GM21723 (cell line): ENCODE results near the gene POTEI.
A peak's percentile ranks its signal among the peaks of the same experiment; 100 is the strongest.
"Not testable (repeated sequence)": the region's sequence is repeated elsewhere in the genome, so short reads cannot be mapped to it uniquely, and the experiment has no call there.

Experiments
- ATAC-seq: cut with Tn5 transposase; IDR thresholded peaks from one replicate; pipeline ENCODE4 v1.9.1; 2021; ENCODE audit warnings: mild to moderate bottlenecking, moderate library complexity; ENCODE audit not compliant: unreplicated experiment

Gene POTEI

GRCh38 chr2:130491073-130491472 lies 18.1 kb downstream of the POTEI start:
- ATAC-seq, result not testable (repeated sequence)

DNA sequence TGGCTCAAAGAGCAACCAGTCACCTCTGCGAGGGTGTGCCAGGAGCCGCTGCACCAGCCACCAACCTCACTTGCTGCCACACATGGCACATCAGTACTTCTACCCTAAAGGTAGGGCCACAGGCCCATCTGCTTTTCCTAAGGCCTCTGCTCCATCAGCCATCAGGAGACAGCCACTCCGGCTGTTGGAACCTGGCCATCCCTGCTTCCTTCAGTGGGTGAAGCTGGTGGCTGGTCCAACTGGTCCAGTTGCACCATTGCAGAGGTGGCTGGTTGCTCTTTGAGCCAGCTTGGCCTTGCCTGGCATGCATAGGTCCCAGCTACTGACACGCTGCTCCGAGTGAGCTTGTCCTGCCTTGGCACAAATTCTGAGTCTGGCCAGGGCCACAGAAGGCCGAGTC lies 53.7 kb downstream of the POTEI start:
- not testable (repeated sequence) for ATAC-seq

DNA sequence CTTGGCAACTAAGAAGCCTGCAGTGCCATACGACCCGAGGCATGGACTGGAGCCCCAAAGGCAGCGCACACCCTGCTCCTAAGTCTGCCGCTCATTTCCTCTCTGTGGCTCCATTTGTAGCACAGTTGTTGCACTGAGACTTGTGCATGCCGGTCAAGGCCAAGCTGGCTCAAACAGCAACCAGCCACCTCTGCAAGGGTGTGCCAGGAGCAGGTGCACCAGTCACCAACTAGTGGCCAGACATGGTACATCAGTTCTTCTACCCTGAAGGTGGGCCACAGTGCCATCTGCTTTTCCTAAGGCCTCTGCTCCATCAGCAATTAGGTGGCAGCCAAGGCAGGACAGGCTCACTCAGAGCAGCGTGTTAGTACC lies 54.4 kb downstream of the POTEI start:
- not testable (repeated sequence) for ATAC-seq

GRCh38 chr2:130453955-130454711 lies 55.0 kb downstream of the POTEI start:
- ATAC-seq, result not testable (repeated sequence)

DNA sequence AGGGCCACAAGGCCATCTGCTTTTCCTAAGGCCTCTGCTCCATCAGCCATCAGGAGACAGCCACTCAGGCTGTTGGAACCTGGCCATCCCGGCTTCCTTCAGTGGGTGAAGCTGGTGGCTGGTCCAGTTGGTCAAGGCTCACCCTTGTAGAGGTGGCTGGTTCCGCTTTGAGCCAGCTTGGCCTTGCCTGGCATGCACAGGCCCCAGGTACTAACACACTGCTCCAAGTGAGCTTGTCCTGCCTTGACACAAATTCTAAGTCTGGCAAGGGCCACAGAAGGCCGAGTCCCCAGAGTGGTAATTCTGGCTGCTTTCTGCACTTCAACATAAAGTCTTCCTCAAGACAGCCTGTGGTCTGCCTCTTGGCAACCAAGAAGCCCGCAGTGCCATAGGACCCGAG lies 56.2 kb downstream of the POTEI start:
- ATAC-seq, result not testable (repeated sequence)

- not testable (repeated sequence) for ATAC-seq
Measured at GRCh38 chr2:130451823-130452222, 57.3 kb downstream of the POTEI start.

DNA sequence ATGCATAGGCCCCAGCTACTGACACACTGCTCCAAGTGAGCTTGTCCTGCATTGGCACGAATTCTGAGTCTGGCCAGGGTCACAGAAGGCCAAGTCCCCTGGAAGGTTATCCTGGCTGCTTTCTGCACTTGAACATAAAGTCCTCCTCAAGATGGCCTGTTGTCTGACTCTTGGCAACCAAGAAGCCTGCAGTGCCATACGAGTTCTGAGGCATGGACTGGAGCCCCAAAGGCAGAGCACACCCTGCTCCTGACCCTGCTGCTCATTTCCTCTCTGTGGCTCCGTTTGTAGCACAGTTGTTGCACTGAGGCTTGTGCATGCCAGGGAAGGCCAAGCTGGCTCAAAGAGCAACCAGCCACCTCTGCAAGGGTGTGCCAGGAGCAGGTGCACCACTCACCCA lies 57.9 kb downstream of the POTEI start:
- not testable (repeated sequence) for ATAC-seq

DNA sequence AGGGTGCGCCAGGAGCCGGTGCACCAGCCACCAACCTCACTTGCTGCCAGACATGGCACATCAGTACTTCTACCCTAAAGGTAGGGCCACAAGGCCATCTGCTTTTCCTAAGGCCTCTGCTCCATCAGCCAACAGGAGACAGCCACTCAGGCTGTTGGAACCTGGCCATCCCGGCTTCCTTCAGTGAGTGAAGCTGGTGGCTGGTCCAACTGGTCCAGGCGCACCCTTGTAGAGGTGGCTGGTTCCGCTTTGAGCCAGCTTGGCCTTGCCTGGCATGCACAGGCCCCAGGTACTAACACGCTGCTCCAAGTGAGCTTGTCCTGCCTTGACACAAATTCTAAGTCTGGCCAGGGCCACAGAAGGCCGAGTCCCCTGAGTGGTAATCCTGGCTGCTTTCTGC lies 58.8 kb downstream of the POTEI start:
- not testable (repeated sequence) for ATAC-seq

DNA sequence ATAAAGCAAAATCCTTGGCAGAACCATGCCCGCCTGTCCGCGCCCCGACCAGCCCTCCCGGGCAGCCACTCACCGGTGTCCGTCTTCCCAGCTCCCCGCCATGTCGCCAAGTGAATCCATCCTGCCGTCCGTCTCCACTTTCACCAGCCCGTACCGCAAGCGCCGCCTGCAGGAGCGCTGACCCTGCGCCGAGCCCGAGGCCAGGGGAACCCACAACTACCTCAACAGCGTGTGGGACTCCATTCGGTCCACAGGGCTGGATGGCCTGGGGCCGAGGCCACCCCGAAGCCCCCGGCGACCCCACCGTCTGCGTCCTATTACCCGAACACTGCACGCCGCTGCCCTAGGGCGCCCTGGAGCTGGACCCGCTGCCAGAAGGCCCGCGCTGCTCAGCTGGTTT lies 81.5 kb downstream of the POTEI start:
- peak; percentile 66 for ATAC-seq

DNA sequence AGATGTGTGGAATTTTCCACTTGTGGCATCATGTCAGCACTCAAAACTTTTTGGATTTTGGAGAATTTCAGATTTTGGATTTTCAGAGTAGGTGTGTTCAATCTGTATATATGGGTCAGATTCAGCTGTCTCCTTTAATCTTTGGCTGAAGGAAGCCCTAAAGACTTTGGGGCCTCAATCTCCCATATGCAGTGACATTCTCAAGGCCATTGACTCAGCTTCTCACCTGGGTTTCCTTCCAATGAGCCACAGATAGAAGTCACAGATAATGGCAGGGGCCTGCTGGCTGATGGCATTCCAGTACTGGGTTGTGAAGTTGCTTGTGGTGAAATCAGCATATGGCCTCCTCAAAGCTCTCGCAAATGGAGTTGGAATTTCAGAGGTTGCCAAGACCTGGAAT lies 90.3 kb downstream of the POTEI start:
- ATAC-seq, result not testable (repeated sequence)

DNA sequence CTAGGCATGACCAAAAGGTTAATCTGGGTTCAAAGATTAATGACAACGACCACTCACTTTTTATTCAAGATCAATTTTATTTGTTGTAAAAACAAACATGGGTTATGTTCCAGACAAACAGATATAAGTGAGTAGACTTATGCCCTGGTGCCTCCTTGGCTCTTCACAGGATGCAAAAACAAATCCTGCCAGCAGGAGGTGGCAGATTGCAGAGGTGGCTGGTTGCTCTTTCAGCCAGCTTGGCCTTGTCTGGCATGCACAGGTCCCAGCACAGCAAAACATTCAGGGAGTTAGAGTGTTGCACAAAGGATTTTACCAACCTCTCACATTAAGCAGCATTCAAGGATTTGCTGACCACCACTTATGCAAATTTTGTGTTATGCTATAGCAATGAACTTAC lies 92.4 kb downstream of the POTEI start:
- ATAC-seq, result not testable (repeated sequence)
